ENCODE results near the gene FASTKD3.

Gene FASTKD3

DNA sequence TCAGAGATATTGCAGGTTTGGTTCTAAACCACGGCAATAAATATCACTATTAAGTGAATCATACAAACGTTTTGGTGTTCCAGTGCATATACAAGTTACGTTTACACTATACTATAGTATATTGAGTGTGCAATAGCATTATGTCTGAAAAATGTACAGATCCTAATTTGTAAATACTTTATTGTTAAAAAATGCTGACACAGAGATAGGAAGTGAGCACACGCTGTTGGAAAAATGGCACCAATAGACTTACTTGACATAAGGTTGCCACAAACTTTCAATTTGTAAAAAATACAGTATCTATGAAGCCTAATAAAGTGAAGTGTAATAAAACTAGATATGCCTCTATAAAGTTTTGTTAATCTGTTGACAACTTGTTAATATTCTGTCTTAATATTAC is 33.8 kb downstream of the FASTKD3 start:
- Histone ChIP-seq H3K14ac (ENCODE audit: low read length) (no peak overlapping the region), H3K27ac (replicated peaks; ENCODE audit: low read length) (no peak overlapping the region), H2BK12ac (ENCODE audit: low read length) (no peak overlapping the region), H2BK120ac (ENCODE audit: low read depth, low read length) (no peak overlapping the region), H3K4ac (ENCODE audit: low read length) (no peak overlapping the region), H3K9me3 (replicated peaks in 1 of 2; ENCODE audit: control insufficient read depth in 2 of 2, insufficient read depth in 1 of 2, low read depth in 1 of 2, low read length in 2 of 2) (no peaks in the 10 kb centered on the region), H3K4me2 (ENCODE audit: insufficient read depth, low read length, poor library complexity, severe bottlenecking) (no peak overlapping the region), H4K91ac (ENCODE audit: low read depth, low read length, poor library complexity) (no peak overlapping the region), H3K9ac (ENCODE audit: low read depth, low read length, poor library complexity) (no peak overlapping the region), H3K27me3 (ENCODE audit: control insufficient read depth in 3 of 3, insufficient read depth in 3 of 3, low read depth in 1 of 3, low read length in 3 of 3) (no peaks in the 10 kb centered on the region), H2AK5ac (ENCODE audit: low read depth, low read length) (no peak overlapping the region), H4K8ac (ENCODE audit: low read depth, low read length) (no peak overlapping the region), H3K18ac (ENCODE audit: low read length) (no peak overlapping the region), H2BK5ac (ENCODE audit: low read length) (no peak overlapping the region), H3K4me1 (ENCODE audit: control insufficient read depth in 2 of 2, insufficient read depth in 1 of 2, low read depth in 1 of 2, low read length in 2 of 2) (no peaks in the 10 kb centered on the region), H3K23ac (ENCODE audit: low read depth, low read length, poor library complexity) (no peak overlapping the region), H3K79me1 (ENCODE audit: low read depth, low read length) (no peaks in the 10 kb centered on the region), H3K36me3 (replicated peaks in 1 of 2; ENCODE audit: control insufficient read depth in 2 of 2, insufficient read depth in 2 of 2, low read length in 2 of 2) (no peaks in the 10 kb centered on the region), H3K4me3 (ENCODE audit: low read length in 2 of 2) (no peak overlapping the region), H2AFZ (ENCODE audit: low read length) (no peak overlapping the region), H2BK15ac (ENCODE audit: low read length) (no peak overlapping the region)
- DNase-seq (ENCODE audit: low spot score), result no peak
- WGBS, 2 donors (ENCODE audit: extremely low coverage in 2 of 2, insufficient read length in 2 of 2, insufficient replicate concordance in 1 of 2), result no CpG with 5 or more reads among the region's 4 CpGs

- H3K4me2 ChIP-seq (ENCODE audit: insufficient read depth, low read length, poor library complexity, severe bottlenecking), result no peak overlapping the region
- no peak overlapping the region for H4K91ac ChIP-seq (ENCODE audit: low read depth, low read length, poor library complexity)
- no peak overlapping the region for H3K23ac ChIP-seq (ENCODE audit: low read depth, low read length, poor library complexity)
- peaks cover 2% of the 10 kb centered on the region for H3K79me1 ChIP-seq (ENCODE audit: low read depth, low read length)
- no peak for DNase-seq (ENCODE audit: low spot score)
- no peak overlapping the region for H3K9ac ChIP-seq (ENCODE audit: low read depth, low read length, poor library complexity)
- no peak overlapping the region for H3K14ac ChIP-seq (ENCODE audit: low read length)
- no peak overlapping the region for H4K8ac ChIP-seq (ENCODE audit: low read depth, low read length)
- peaks cover 0 to 2% of the 10 kb centered on the region in 2 donors for H3K4me1 ChIP-seq (ENCODE audit: control insufficient read depth in 2 of 2, insufficient read depth in 1 of 2, low read depth in 1 of 2, low read length in 2 of 2)
- no peak overlapping the region for H2BK12ac ChIP-seq (ENCODE audit: low read length)
- H3K4me3 ChIP-seq (ENCODE audit: low read length in 2 of 2), result no peak overlapping the region
- H2AFZ ChIP-seq (ENCODE audit: low read length), result no peak overlapping the region
- no peak overlapping the region for H2AK5ac ChIP-seq (ENCODE audit: low read depth, low read length)
- no peak overlapping the region for H3K27ac ChIP-seq (replicated peaks; ENCODE audit: low read length)
- H3K9me3 ChIP-seq (replicated peaks in 1 of 2; ENCODE audit: control insufficient read depth in 2 of 2, insufficient read depth in 1 of 2, low read depth in 1 of 2, low read length in 2 of 2), result no peaks in the 10 kb centered on the region
- H3K27me3 ChIP-seq (ENCODE audit: control insufficient read depth in 3 of 3, insufficient read depth in 3 of 3, low read depth in 1 of 3, low read length in 3 of 3), result no peaks in the 10 kb centered on the region
- no peak overlapping the region for H2BK15ac ChIP-seq (ENCODE audit: low read length)
- no peak overlapping the region for H3K4ac ChIP-seq (ENCODE audit: low read length)
- H2BK5ac ChIP-seq (ENCODE audit: low read length), result no peak overlapping the region
- H3K36me3 ChIP-seq (replicated peaks in 1 of 2; ENCODE audit: control insufficient read depth in 2 of 2, insufficient read depth in 2 of 2, low read length in 2 of 2), result no peaks in the 10 kb centered on the region
- H2BK120ac ChIP-seq (ENCODE audit: low read depth, low read length), result no peak overlapping the region
- WGBS, 2 donors (ENCODE audit: extremely low coverage in 2 of 2, insufficient read length in 2 of 2, insufficient replicate concordance in 1 of 2), result no CpG with 5 or more reads among the region's 10 CpGs
- H3K18ac ChIP-seq (ENCODE audit: low read length), result no peak overlapping the region
Observed at GRCh38 chr5:7828269-7828668, 40.6 kb downstream of the FASTKD3 start.

GRCh38 chr5:7827610-7828009 is 41.2 kb downstream of the FASTKD3 start:
- Histone ChIP-seq H3K9me3 (replicated peaks in 1 of 2; ENCODE audit: control insufficient read depth in 2 of 2, insufficient read depth in 1 of 2, low read depth in 1 of 2, low read length in 2 of 2) (no peaks in the 10 kb centered on the region), H2BK15ac (ENCODE audit: low read length) (no peak overlapping the region), H3K4me3 (ENCODE audit: low read length in 2 of 2) (no peak overlapping the region), H3K27me3 (ENCODE audit: control insufficient read depth in 3 of 3, insufficient read depth in 3 of 3, low read depth in 1 of 3, low read length in 3 of 3) (no peaks in the 10 kb centered on the region), H2BK12ac (ENCODE audit: low read length) (no peak overlapping the region), H4K91ac (ENCODE audit: low read depth, low read length, poor library complexity) (no peak overlapping the region), H2BK5ac (ENCODE audit: low read length) (no peak overlapping the region), H3K18ac (ENCODE audit: low read length) (no peak overlapping the region), H2AK5ac (ENCODE audit: low read depth, low read length) (no peak overlapping the region), H3K27ac (replicated peaks; ENCODE audit: low read length) (no peak overlapping the region), H3K4ac (ENCODE audit: low read length) (no peak overlapping the region), H2AFZ (ENCODE audit: low read length) (no peak overlapping the region), H3K9ac (ENCODE audit: low read depth, low read length, poor library complexity) (no peak overlapping the region), H4K8ac (ENCODE audit: low read depth, low read length) (no peak overlapping the region), H3K4me1 (ENCODE audit: control insufficient read depth in 2 of 2, insufficient read depth in 1 of 2, low read depth in 1 of 2, low read length in 2 of 2) (peaks cover 0 to 2% of the 10 kb centered on the region in 2 donors), H3K36me3 (replicated peaks in 1 of 2; ENCODE audit: control insufficient read depth in 2 of 2, insufficient read depth in 2 of 2, low read length in 2 of 2) (no peaks in the 10 kb centered on the region), H3K14ac (ENCODE audit: low read length) (no peak overlapping the region), H2BK120ac (ENCODE audit: low read depth, low read length) (no peak overlapping the region), H3K4me2 (ENCODE audit: insufficient read depth, low read length, poor library complexity, severe bottlenecking) (no peak overlapping the region), H3K23ac (ENCODE audit: low read depth, low read length, poor library complexity) (no peak overlapping the region), H3K79me1 (ENCODE audit: low read depth, low read length) (peaks cover 2% of the 10 kb centered on the region)
- no CpG with 5 or more reads among the region's 6 CpGs for WGBS, 2 donors (ENCODE audit: extremely low coverage in 2 of 2, insufficient read length in 2 of 2, insufficient replicate concordance in 1 of 2)
- no peak for DNase-seq (ENCODE audit: low spot score)

DNA sequence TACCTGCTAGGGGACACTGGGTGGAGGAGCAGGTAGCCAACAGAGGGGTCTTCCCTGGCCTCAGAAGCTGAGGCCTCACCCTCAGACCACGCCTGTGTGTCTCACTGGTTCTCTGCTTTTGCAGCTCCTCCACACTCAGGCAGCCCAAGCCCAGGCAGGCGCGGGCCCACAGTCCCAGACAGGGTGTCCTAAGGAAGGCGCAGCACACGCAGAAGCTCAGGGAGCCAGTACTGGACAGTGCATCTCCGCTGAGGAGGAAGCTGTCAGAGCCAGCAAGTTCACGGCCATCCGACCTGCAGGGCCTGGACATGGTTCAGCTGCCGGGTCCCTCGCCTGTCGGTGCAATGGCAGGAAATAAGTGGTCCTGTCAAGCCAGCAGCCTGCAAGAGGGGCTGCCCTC is 43.2 kb downstream of the FASTKD3 start:
- Histone ChIP-seq H3K79me1 (ENCODE audit: low read depth, low read length) (peaks cover 2% of the 10 kb centered on the region), H2BK15ac (ENCODE audit: low read length) (no peak overlapping the region), H3K27ac (replicated peaks; ENCODE audit: low read length) (no peak overlapping the region), H3K23ac (ENCODE audit: low read depth, low read length, poor library complexity) (peak overlapping the region; percentile 67), H3K18ac (ENCODE audit: low read length) (peak overlapping the region; percentile 78), H4K8ac (ENCODE audit: low read depth, low read length) (no peak overlapping the region), H2AFZ (ENCODE audit: low read length) (no peak overlapping the region), H3K9ac (ENCODE audit: low read depth, low read length, poor library complexity) (peak overlapping the region; percentile 47), H4K91ac (ENCODE audit: low read depth, low read length, poor library complexity) (no peak overlapping the region), H2BK120ac (ENCODE audit: low read depth, low read length) (no peak overlapping the region), H2BK5ac (ENCODE audit: low read length) (no peak overlapping the region), H3K4ac (ENCODE audit: low read length) (no peak overlapping the region), H2AK5ac (ENCODE audit: low read depth, low read length) (peak overlapping the region; percentile 40), H2BK12ac (ENCODE audit: low read length) (no peak overlapping the region), H3K36me3 (replicated peaks in 1 of 2; ENCODE audit: control insufficient read depth in 2 of 2, insufficient read depth in 2 of 2, low read length in 2 of 2) (no peaks in the 10 kb centered on the region), H3K27me3 (ENCODE audit: control insufficient read depth in 3 of 3, insufficient read depth in 3 of 3, low read depth in 1 of 3, low read length in 3 of 3) (no peaks in the 10 kb centered on the region), H3K4me1 (ENCODE audit: control insufficient read depth in 2 of 2, insufficient read depth in 1 of 2, low read depth in 1 of 2, low read length in 2 of 2) (peaks cover 0 to 2% of the 10 kb centered on the region in 2 donors), H3K4me3 (ENCODE audit: low read length in 2 of 2) (no peak overlapping the region), H3K4me2 (ENCODE audit: insufficient read depth, low read length, poor library complexity, severe bottlenecking) (no peak overlapping the region), H3K9me3 (replicated peaks in 1 of 2; ENCODE audit: control insufficient read depth in 2 of 2, insufficient read depth in 1 of 2, low read depth in 1 of 2, low read length in 2 of 2) (no peaks in the 10 kb centered on the region), H3K14ac (ENCODE audit: low read length) (peak overlapping the region; percentile 41)
- DNase-seq (ENCODE audit: low spot score), result no peak
- WGBS, 2 donors (ENCODE audit: extremely low coverage in 2 of 2, insufficient read length in 2 of 2, insufficient replicate concordance in 1 of 2), result no CpG with 5 or more reads among the region's 11 CpGs

Data from neuronal stem cell (in vitro differentiated cells).